Trophoblast cell (in vitro differentiated cells and primary cell): ENCODE measurements around the gene ZNF805.
"Not testable (repeated sequence)": the region's sequence is repeated elsewhere in the genome, so short reads cannot be mapped to it uniquely, and the experiment has no call there.

Experiments used
- DNase-seq, 2 donors: peaks; one replicate each; pipeline ENCODE4 v3.0.0-alpha.2; 2016
- H2AFZ ChIP-seq: 2 replicates; pipeline ENCODE4 v1.6.1; 2013; ENCODE audit warnings: low read length, moderate library complexity, mild to moderate bottlenecking; ENCODE audit not compliant: insufficient read depth, poor library complexity
- H2AK5ac ChIP-seq: 2 replicates; pipeline ENCODE4 v1.6.1; 2013; ENCODE audit warnings: mild to moderate bottlenecking, low read length
- H2BK120ac ChIP-seq: 2 replicates; pipeline ENCODE4 v1.6.1; 2013; ENCODE audit warnings: low read length, mild to moderate bottlenecking, moderate library complexity; ENCODE audit not compliant: insufficient read depth, poor library complexity
- H2BK12ac ChIP-seq: 2 replicates; pipeline ENCODE4 v1.6.1; 2013; ENCODE audit warnings: mild to moderate bottlenecking, low read length, moderate library complexity
- H2BK5ac ChIP-seq: 2 replicates; pipeline ENCODE4 v1.6.1; 2013; ENCODE audit warnings: low read length, low read depth, moderate library complexity, mild to moderate bottlenecking; ENCODE audit not compliant: poor library complexity
- H3K14ac ChIP-seq: 2 replicates; pipeline ENCODE4 v1.6.1; 2013; ENCODE audit warnings: mild to moderate bottlenecking, low read length
- H3K18ac ChIP-seq: 2 replicates; pipeline ENCODE4 v1.6.1; 2013; ENCODE audit warnings: mild to moderate bottlenecking, low read length
- H3K23ac ChIP-seq: 2 replicates; pipeline ENCODE4 v1.6.1; 2013; ENCODE audit warnings: low read length
- H3K27ac ChIP-seq: 2 replicates; pipeline ENCODE4 v1.5.1; 2013; ENCODE audit warnings: low read depth, mild to moderate bottlenecking, inconsistent platforms, low read length, moderate library complexity
- H3K27me3 ChIP-seq: 2 replicates; pipeline ENCODE4 v1.6.1; 2013; ENCODE audit warnings: inconsistent platforms, mild to moderate bottlenecking, low read length, moderate library complexity; ENCODE audit not compliant: insufficient read depth
- H3K36me3 ChIP-seq, 2 experiments: 1 replicate in 1 of 2; 2 replicates in 1 of 2; pipeline ENCODE4 v1.6.1; 2013; ENCODE audit warnings: low read length in 2 of 2, mild to moderate bottlenecking in 2 of 2, moderate library complexity in 1 of 2; ENCODE audit not compliant: insufficient read depth in 2 of 2, control insufficient read depth in 1 of 2
- H3K4ac ChIP-seq: 2 replicates; pipeline ENCODE4 v1.6.1; 2013; ENCODE audit warnings: low read depth, mild to moderate bottlenecking, low read length, moderate library complexity
- H3K4me1 ChIP-seq, 2 experiments: 1 replicate in 1 of 2; 2 replicates in 1 of 2; pipeline ENCODE4 v1.6.1; 2013; ENCODE audit warnings: low read length in 2 of 2, mild to moderate bottlenecking in 2 of 2, moderate library complexity in 1 of 2; ENCODE audit not compliant: insufficient read depth in 2 of 2, control insufficient read depth in 1 of 2
- H3K4me2 ChIP-seq: 2 replicates; pipeline ENCODE4 v1.6.1; 2013; ENCODE audit warnings: inconsistent platforms, mild to moderate bottlenecking, low read length, moderate library complexity
- H3K4me3 ChIP-seq: 2 replicates; pipeline ENCODE4 v1.5.1; 2013; ENCODE audit warnings: mild to moderate bottlenecking, low read depth, low read length, inconsistent platforms
- H3K79me1 ChIP-seq: one replicate; pipeline ENCODE4 v1.6.1; 2013; ENCODE audit warnings: low read length
- H3K79me2 ChIP-seq: 2 replicates; pipeline ENCODE4 v1.6.1; 2013; ENCODE audit warnings: low read length, mild to moderate bottlenecking; ENCODE audit not compliant: control insufficient read depth, insufficient read depth, poor library complexity
- H3K9ac ChIP-seq: 2 replicates; pipeline ENCODE4 v1.6.1; 2013; ENCODE audit warnings: mild to moderate bottlenecking, low read length
- H3K9me3 ChIP-seq: 2 replicates; pipeline ENCODE4 v1.6.1; 2013; ENCODE audit warnings: low read depth, mild to moderate bottlenecking, control low read depth, inconsistent platforms, low read length; ENCODE audit not compliant: insufficient read depth
- H4K12ac ChIP-seq: 2 replicates; pipeline ENCODE4 v1.6.1; 2013; ENCODE audit warnings: low read depth, mild to moderate bottlenecking, low read length, moderate library complexity
- H4K8ac ChIP-seq: 2 replicates; pipeline ENCODE4 v1.6.1; 2013; ENCODE audit warnings: low read depth, mild to moderate bottlenecking, low read length, moderate library complexity
- H4K91ac ChIP-seq: one replicate; pipeline ENCODE4 v1.6.1; 2013; ENCODE audit warnings: low read depth, mild to moderate bottlenecking, low read length, moderate library complexity
- whole genome bisulfite sequencing: extraction: QIAGEN DNeasy Blood & Tissue Kit; methylation state at CpG from one replicate; pipeline ENCODE4 v1.1.7; 2013; ENCODE audit warnings: missing lambda C conversion rate; ENCODE audit not compliant: insufficient read length, insufficient coverage; ENCODE audit errors: extremely low coverage; 5-methylcytosine and 5-hydroxymethylcytosine counted together

Gene ZNF805

GRCh38 chr19:57197874-57198273, 42.6 kb upstream of the ZNF805 start:
- WGBS: no CpG with 5 or more reads among the region's 6 CpGs
- not testable (repeated sequence) for DNase-seq, H3K18ac ChIP-seq, H3K9me3 ChIP-seq, H3K4me1 ChIP-seq, H3K9ac ChIP-seq, H3K79me2 ChIP-seq, H2BK120ac ChIP-seq, H2AFZ ChIP-seq, H4K12ac ChIP-seq, H3K14ac ChIP-seq, H2BK5ac ChIP-seq, H3K27ac ChIP-seq, H4K8ac ChIP-seq, H3K79me1 ChIP-seq, H3K4me3 ChIP-seq, H3K27me3 ChIP-seq, H2BK12ac ChIP-seq, H2AK5ac ChIP-seq, H3K4ac ChIP-seq, H4K91ac ChIP-seq, H3K23ac ChIP-seq, H3K4me2 ChIP-seq
- H3K36me3 ChIP-seq: peaks cover 41 to 48% of the 10 kb centered on the region in 2 experiments

- Histone ChIP-seq H2AFZ (no peak overlapping the region), H3K4me1 (no peaks in the 10 kb centered on the region), H3K23ac (no peak overlapping the region), H3K14ac (no peak overlapping the region), H3K9me3 (no peaks in the 10 kb centered on the region), H2BK120ac (no peak overlapping the region), H4K8ac (no peak overlapping the region), H3K27ac (no peak overlapping the region), H2BK12ac (no peak overlapping the region), H3K18ac (no peak overlapping the region), H3K27me3 (no peaks in the 10 kb centered on the region), H3K4me2 (no peak overlapping the region), H3K9ac (no peak overlapping the region), H3K4me3 (no peak overlapping the region), H2BK5ac (no peak overlapping the region), H3K79me1 (no peaks in the 10 kb centered on the region), H4K91ac (no peak overlapping the region), H3K4ac (no peak overlapping the region), H3K79me2 (no peaks in the 10 kb centered on the region), H3K36me3 (peaks cover 26 to 35% of the 10 kb centered on the region in 2 experiments), H2AK5ac (no peak overlapping the region), H4K12ac (no peak overlapping the region)
- DNase-seq: peak in 1 of 2 donors; percentile 7
- no CpG with 5 or more reads among the region's 5 CpGs for WGBS
Measured at GRCh38 chr19:57202160-57202559, 38.3 kb upstream of the ZNF805 start.

GRCh38 chr19:57210381-57210780, 30.1 kb upstream of the ZNF805 start:
- H2BK12ac ChIP-seq: no peak overlapping the region
- H3K4me1 ChIP-seq: no peaks in the 10 kb centered on the region
- peaks cover 29 to 51% of the 10 kb centered on the region in 2 experiments for H3K36me3 ChIP-seq
- no peak overlapping the region for H3K23ac ChIP-seq
- H3K18ac ChIP-seq: no peak overlapping the region
- H3K27me3 ChIP-seq: no peaks in the 10 kb centered on the region
- H2BK5ac ChIP-seq: no peak overlapping the region
- no peak overlapping the region for H4K8ac ChIP-seq
- H2AK5ac ChIP-seq: no peak overlapping the region
- no peak overlapping the region for H4K91ac ChIP-seq
- no peak overlapping the region for H3K14ac ChIP-seq
- H3K9me3 ChIP-seq: no peaks in the 10 kb centered on the region
- no peak overlapping the region for H3K27ac ChIP-seq
- H2AFZ ChIP-seq: no peak overlapping the region
- WGBS: no CpG with 5 or more reads among the region's 4 CpGs
- no peak overlapping the region for H3K4me2 ChIP-seq
- H3K4me3 ChIP-seq: no peak overlapping the region
- H3K79me2 ChIP-seq: no peaks in the 10 kb centered on the region
- no peak for DNase-seq
- H3K9ac ChIP-seq: no peak overlapping the region
- no peaks in the 10 kb centered on the region for H3K79me1 ChIP-seq
- no peak overlapping the region for H4K12ac ChIP-seq
- no peak overlapping the region for H3K4ac ChIP-seq
- no peak overlapping the region for H2BK120ac ChIP-seq

GRCh38 chr19:57212109-57212508, 28.3 kb upstream of the ZNF805 start:
- no peak overlapping the region for H3K27ac ChIP-seq
- no peaks in the 10 kb centered on the region for H3K27me3 ChIP-seq
- H3K9me3 ChIP-seq: no peaks in the 10 kb centered on the region
- H2BK5ac ChIP-seq: no peak overlapping the region
- no peak for DNase-seq
- H3K4ac ChIP-seq: no peak overlapping the region
- no peak overlapping the region for H2AFZ ChIP-seq
- no peak overlapping the region for H4K8ac ChIP-seq
- H3K23ac ChIP-seq: no peak overlapping the region
- H3K4me1 ChIP-seq: no peaks in the 10 kb centered on the region
- H3K14ac ChIP-seq: no peak overlapping the region
- no peak overlapping the region for H3K4me3 ChIP-seq
- no peak overlapping the region for H3K18ac ChIP-seq
- no peaks in the 10 kb centered on the region for H3K79me1 ChIP-seq
- H3K4me2 ChIP-seq: no peak overlapping the region
- no peaks in the 10 kb centered on the region for H3K79me2 ChIP-seq
- no peak overlapping the region for H2BK120ac ChIP-seq
- H3K36me3 ChIP-seq: peaks cover 29 to 42% of the 10 kb centered on the region in 2 experiments
- no peak overlapping the region for H3K9ac ChIP-seq
- H2AK5ac ChIP-seq: no peak overlapping the region
- no peak overlapping the region for H4K12ac ChIP-seq
- no peak overlapping the region for H4K91ac ChIP-seq
- H2BK12ac ChIP-seq: no peak overlapping the region
- WGBS: no CpG with 5 or more reads among the region's 7 CpGs
